Breast epithelium (tissue), 3 donors: ENCODE results near the gene KPNA4.

ENCODE experiments used
- CTCF ChIP-seq, 3 donors: fragments of 450-650 bp; IDR thresholded peaks; one replicate each; pipeline ENCODE4 v1.5.1; 2016 to 2017; ENCODE audit warnings: antibody characterized with exemption in 3 of 3, mild to moderate bottlenecking in 3 of 3, moderate library complexity in 3 of 3
- POLR2A ChIP-seq: fragments of 450-650 bp; IDR thresholded peaks from one replicate; pipeline ENCODE4 v1.6.1; 2016; ENCODE audit warnings: antibody characterized with exemption, mild to moderate bottlenecking, moderate library complexity
- POLR2AphosphoS5 ChIP-seq, 3 donors: sonication (generic); formaldehyde crosslinking; IDR thresholded peaks; one replicate each; pipeline ENCODE4 v1.6.1; 2017; ENCODE audit warnings: antibody characterized with exemption in 3 of 3

DNA sequence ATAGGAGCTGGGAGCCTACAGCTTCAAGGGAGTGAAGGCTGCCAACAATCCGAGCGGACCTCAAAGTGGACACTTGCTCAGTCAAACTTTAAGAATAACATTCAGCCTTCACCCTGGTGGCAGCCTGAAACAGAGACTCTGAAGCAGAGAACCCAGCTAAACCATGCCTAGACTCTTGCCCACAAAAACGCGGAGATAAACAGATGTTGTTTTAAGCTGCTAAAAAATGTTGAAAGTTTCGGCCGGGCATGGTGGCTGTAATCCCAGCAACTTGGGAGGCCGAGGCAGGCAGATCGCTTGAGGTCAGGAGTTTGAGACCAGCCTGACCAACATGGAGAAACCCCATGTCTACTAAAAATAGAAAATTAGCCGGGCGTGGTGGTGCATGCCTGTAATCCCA lies 86.0 kb downstream of the KPNA4 start:
- TF ChIP-seq POLR2AphosphoS5 (IDR thresholded peaks at IDR 0.05) (no peak), CTCF (IDR thresholded peaks at IDR 0.05) (no peak), POLR2A (no peak)
